ENCODE data around the gene MVD. TPM values are rescaled to one million over a fixed set of nuclear protein-coding genes. Genes with fewer than 3 reads are reported as not detected.

Gene MVD
- total and polyA plus RNA-seq, 2 of the 13 experiments (the other 11 are each of a cell fraction or from before 2014, with no cell fraction given), result 28.1 to 187 TPM

DNA sequence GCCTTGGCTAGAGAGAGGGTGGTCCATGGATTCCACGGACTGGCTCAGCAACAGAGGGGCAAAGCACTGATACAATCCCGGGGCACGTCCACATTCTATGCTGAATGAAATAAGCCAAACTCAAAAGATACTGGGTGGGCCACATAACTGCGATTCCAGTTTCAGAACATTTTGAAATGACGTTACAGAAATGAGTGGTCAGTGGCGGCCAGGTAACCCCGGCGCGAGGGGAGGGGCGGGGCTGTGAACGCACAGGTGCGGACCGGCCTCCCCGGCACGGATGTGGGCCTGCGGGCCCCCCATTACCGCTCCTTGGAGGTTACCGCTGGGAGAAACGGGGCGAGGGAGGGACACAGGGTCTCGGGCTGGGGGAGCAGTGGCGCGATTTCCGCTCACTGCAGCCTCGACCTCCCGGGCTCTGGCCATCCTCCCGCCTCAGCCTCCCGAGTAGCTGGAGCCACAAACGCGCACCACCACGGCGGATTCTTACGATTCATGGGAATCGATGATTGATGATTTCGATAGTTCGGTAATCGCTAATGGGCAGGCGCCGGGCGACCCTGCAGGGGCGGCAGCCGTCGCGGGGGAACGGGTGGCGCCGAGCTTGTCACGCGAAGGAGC is 559 bp downstream of the MVD start:
- Histone ChIP-seq H3K9ac (ENCODE audit: insufficient read depth, low read depth, low read length) (peak overlapping the region; percentile 91), H3K79me2 (ENCODE audit: insufficient read depth, low read length) (peaks cover 82% of the 10 kb centered on the region), H3K4me2 (ENCODE audit: low read depth, low read length) (peak overlapping the region; percentile 82), H3K4me1 (ENCODE audit: insufficient read depth, low read length) (peaks cover 44% of the 10 kb centered on the region), H3K36me3 (replicated peaks in 1 of 2; ENCODE audit: control insufficient read depth in 1 of 2, insufficient read depth in 2 of 2, low read length in 2 of 2) (peaks cover 7 to 29% of the 10 kb centered on the region in 2 experiments), H4K20me1 (ENCODE audit: insufficient read depth, low read length) (peaks cover 42% of the 10 kb centered on the region), H3K27ac (ENCODE audit: extremely low read length, insufficient read depth, low read length) (peak overlapping the region; percentile 72), H3K9me3 (ENCODE audit: low read length) (no peaks in the 10 kb centered on the region), H2AFZ (ENCODE audit: low read length) (no peak overlapping the region), H3K27me3 (ENCODE audit: control insufficient read depth in 1 of 2, insufficient read depth in 2 of 2, low read length in 2 of 2) (no peaks in the 10 kb centered on the region), H3K4me3 (replicated peaks in 1 of 3; ENCODE audit: insufficient read depth in 1 of 3, low read depth in 2 of 3, low read length in 3 of 3) (peak overlapping the region; percentile 81 to 95 (median 91))
- in situ Hi-C loops (cut with HindIII; ENCODE audit: extremely low pct_ligation_motif_present, low pct_unique_long_range_greater_than_20kb), result no loop called here
- under 1% methylated on average over 26 of the region's 49 CpGs for WGBS (ENCODE audit: low lambda C conversion rate)
- intact Hi-C loops (cut with micrococcal nuclease; ENCODE audit: unreplicated experiment), result loop anchor here (2.0 kb wide), 1 partner anchor 38 kb away; no protein-coding TSS in a partner anchor
- DNase-seq (ENCODE audit: low spot score), result no peak
- POLR2A ChIA-PET, result interaction anchor here (0.8 to 2.6 kb wide), 13 partner anchors 8 to 122 kb away, joined by 3 to 51 read pairs (median 4); partner anchors contain the start of genes CYBA and ZC3H18
- CTCF ChIA-PET (ENCODE audit: low intra/inter-chr PET ratio, low total read pairs), result no interaction called here
- FAIRE-seq, result no peak
- peak; percentile 1; the same call in 2 of the 3 replicates for ATAC-seq
- TSS peak; percentile 76 for BruUV-seq (replicated peaks)
- 0 out of 2 replicates have a peak, but pooled peaks have one; percentile 17 for TF ChIP-seq TMF1 (CRISPR knock-in tag; IDR thresholded peaks at IDR 0.05; ENCODE audit: low read depth)
- TF ChIP-seq KLF9 (CRISPR knock-in tag; IDR thresholded peaks at IDR 0.05; ENCODE audit: low read depth), result no peak
- TF ChIP-seq ZNF674 (CRISPR knock-in tag; IDR thresholded peaks at IDR 0.05; ENCODE audit: low read depth), result no peak
- no peak; the same call in 1 of the 2 replicates for TF ChIP-seq NR2F2 (IDR thresholded peaks at IDR 0.05; ENCODE audit: borderline replicate concordance, low read depth)
- no peak for TF ChIP-seq ZMYM3 (CRISPR knock-in tag; IDR thresholded peaks at IDR 0.05)
- no peak for TF ChIP-seq NFAT5 (CRISPR knock-in tag; IDR thresholded peaks at IDR 0.05)
- no peak for TF ChIP-seq FOXC1 (CRISPR knock-in tag; IDR thresholded peaks at IDR 0.05; ENCODE audit: borderline replicate concordance)
- no peak for TF ChIP-seq NONO (IDR thresholded peaks at IDR 0.05)
- no peak for TF ChIP-seq NONO (CRISPR knock-in tag; conservative IDR thresholded peaks at IDR 0.05)
- no peak for TF ChIP-seq CSRNP1 (CRISPR knock-in tag; IDR thresholded peaks at IDR 0.05)
- no peak for TF ChIP-seq ZNF3 (CRISPR knock-in tag; IDR thresholded peaks at IDR 0.05)
- TF ChIP-seq TCF7 (IDR thresholded peaks at IDR 0.05; ENCODE audit: low read depth), result no peak
- no peak; the same call in 1 of the 2 replicates for TF ChIP-seq ZNF138 (CRISPR knock-in tag; IDR thresholded peaks at IDR 0.05; ENCODE audit: low read depth)

Data from HepG2 (cell line).